HG02938 (cell line): ENCODE results near the gene TMEM156.
"Not testable (repeated sequence)": the region's sequence is repeated elsewhere in the genome, so short reads cannot be mapped to it uniquely, and the experiment has no call there.

Source experiments
- ATAC-seq: cut with Tn5 transposase; IDR thresholded peaks from one replicate; pipeline ENCODE4 v1.9.1; 2021; ENCODE audit warnings: mild to moderate bottlenecking, moderate library complexity; ENCODE audit not compliant: unreplicated experiment

TMEM156 gene

DNA sequence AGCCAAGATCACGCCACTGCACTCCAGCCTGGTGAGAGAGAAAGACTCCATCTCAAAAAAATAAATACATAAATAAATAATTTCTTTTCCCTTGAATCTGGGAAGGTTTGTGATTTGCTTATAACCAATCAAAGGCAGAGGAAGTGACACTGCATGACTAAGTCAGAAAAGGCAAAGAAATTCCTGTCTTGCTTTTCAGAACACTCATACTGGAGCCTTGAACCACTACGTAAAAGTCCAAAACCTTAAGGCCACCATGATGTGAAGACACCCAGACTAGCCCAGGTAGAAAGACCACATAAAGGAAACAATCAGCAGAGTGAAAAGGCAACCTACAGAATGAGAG lies 36.6 kb downstream of the TMEM156 start:
- ATAC-seq: no peak

DNA sequence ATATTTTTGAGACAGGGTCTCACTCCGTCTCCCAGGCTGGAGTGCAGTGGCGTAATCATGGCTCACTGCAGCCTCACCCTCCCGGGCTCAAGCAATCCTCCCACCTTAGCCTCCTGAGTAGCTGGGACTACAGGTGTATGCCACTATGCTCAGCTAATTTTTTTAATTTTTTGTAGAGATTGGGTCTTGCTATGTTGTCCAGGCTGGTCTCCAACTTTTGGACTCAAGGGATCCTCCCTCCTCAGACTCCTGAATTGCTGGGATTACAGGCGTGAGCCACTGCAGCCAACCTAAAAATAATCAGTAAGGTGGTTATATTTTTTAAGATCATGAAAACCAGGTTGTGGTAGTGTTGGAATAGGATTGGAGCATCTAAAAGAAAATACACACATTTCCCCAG lies 38.1 kb downstream of the TMEM156 start:
- no peak for ATAC-seq

DNA sequence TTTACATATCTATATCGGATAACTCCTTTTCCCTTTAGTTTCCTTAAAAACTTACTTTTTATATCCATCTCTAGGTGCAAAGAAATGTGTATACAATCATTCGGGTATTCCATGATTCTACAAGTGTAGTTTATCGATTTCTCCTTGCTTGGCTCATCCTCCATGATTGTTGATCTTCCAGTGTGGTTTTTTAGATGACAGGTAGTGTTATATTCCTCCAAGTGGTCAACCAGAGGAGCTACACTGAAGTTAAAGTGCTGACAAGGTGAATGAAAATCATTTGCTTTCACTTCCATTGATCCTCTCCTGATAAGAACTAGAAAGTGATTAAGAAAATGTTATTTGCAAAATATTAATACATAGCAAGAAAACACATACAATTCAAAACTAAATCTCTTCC lies 38.5 kb downstream of the TMEM156 start:
- ATAC-seq: no peak

DNA sequence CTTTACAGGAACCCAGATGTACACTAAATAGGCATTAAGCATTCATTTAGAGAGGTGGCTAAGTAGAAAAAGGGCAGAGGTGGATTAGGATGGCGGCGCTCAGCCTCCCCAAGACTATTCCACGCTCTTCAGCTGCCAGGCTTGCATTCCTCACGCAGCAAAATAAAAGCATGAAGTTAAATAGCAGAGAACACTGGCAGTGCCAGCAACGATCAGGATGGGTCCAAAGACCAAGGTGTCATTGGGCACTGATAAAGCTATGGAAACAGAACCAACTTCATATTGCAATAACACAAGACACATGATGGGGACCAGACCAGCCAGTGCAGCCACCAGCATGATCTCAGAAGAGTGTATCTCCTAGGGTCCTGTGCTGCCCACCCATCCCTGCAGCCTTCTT lies 42.0 kb downstream of the TMEM156 start:
- no peak for ATAC-seq

DNA sequence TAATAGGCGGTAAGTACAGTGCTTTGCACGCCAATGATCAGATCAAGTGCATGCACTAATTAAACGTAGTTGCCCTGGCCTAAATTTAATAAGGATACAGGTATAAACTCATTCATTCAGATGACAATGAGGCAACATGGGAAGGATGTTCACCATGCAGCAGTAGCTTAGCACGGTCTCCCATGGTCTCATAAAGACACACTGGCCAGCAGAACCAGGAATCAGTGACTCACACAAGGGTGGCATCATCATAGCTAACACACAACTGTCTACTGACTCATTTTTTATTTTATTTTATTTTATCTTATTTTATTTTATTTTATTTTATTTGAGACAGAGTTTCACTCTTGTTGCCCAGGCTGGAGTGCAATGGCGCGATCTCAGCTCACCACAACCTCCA lies 42.7 kb downstream of the TMEM156 start:
- ATAC-seq: no peak

DNA sequence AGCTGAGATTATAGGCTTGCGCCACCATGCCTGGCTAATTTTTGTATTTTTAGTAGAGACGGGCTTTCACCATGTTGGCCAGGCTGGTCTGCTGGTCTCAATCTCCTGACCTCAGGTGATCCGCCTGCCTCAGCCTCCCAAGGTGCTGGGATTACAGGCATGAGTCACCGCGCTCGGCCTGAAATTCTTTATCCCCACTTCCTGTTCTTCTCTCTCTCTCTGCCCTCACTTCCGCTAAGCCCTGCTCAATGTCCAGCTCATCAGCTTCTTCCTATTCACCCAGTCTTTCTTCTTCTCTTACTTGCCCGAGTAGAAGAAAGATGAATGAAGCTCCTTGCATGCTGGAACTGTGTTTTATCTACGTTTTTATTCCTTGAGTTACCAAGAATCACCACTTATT lies 43.9 kb downstream of the TMEM156 start:
- not testable (repeated sequence) for ATAC-seq

DNA sequence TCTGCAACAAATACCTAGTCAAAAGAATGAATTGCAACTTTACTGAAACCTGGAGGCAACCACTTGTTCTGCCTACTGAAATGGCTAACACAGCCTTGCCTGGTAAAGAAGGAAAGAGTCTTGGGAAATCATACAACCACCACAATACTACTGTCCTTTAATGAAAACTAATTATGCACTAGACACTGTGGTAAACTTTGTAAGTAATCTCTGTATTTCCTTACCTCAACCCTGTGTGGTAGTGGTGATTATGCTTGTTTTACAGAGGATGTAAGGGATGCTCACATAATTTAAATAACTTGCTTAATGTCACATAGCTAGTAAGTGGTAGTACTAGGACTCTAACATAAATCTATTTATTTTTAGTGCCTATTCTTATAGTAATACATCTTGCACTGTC lies 44.7 kb downstream of the TMEM156 start:
- no peak for ATAC-seq

DNA sequence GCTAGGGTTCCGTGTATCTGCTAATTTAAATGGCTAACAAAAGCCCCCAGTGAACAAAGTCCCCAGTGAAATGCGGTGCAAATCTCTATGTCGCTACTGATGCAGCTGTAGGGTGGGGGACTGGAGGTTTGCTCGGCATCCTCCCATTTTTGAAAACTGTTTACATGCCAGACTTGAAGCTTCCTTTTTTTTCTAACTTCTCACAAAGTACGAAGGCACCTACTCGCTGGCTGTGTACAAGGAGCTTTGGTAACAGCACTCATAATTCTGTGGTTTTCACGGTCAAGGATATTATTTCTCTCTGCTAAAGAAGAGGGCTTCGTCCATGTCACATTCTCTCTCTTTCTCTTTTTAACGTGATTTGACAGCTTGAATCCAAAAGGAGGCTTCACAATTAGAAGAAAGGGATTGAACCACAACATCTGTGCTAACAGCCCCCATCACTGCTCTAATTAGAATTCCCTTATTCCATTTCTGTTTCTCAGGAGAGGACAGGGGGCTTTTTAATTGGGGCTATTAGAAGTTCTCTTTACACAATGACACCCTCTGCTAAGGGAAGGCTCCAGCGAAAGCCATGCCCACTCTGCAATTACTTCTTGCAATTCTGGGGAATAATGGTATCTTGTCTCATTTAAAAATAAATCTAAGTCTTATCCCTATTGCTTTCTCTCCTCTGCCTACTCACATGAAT lies 46.7 kb downstream of the TMEM156 start:
- no peak for ATAC-seq

DNA sequence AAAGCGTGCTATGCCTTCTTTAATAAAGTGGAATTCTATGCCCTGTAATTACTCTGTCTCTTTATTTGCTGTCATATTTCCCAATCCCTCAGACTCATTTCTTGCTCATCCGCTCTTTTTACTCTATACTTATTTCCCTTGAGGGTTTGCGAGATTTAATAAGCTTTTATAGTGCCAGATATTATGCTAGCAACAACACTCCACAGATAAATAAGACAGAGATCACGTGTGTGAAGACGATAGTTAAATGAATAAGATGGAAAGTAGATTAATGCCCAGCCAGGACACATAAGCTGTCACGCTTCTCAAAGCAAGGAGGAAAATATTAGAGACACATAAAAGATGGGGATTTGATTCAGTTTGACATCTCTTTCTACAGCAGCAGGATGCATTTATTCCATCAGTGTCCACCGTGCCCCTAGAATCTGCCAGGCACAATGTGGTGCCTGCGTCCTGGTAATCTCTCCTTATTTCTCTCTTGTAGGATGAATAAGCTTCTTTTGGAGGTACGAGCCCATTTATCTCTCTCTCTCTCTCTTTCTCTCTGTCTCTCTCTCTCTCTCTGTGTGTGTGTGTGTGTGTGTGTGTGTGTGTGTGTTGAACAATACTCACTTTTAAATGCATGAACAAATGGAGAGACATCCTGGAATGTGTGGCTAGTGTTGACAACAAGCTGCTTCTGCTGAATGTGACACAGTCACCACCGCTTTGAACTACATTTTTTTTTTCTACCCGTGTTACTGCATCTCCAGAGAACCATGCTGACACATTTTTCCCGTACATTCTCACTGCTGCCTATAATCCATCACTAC lies 48.2 kb downstream of the TMEM156 start:
- ATAC-seq: no peak

DNA sequence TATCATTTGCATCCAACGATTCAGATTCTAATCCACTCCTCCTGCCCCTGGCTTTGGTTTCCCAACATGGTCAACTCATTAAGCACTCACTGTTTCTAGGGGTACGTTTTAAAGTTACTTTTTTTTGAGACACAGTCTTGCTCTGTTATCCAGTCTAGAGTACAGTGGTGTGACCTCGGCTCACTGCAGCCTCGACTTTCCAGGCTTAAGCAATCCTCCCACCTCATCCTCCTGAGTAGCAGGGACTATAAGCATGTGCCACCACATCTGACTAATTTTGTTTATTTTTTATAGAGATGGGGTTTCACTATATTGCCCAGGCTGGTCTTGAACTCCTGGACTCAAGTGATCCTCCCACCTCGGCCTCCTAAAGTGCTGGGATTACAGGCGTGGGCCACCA lies 48.9 kb downstream of the TMEM156 start:
- no peak for ATAC-seq

DNA sequence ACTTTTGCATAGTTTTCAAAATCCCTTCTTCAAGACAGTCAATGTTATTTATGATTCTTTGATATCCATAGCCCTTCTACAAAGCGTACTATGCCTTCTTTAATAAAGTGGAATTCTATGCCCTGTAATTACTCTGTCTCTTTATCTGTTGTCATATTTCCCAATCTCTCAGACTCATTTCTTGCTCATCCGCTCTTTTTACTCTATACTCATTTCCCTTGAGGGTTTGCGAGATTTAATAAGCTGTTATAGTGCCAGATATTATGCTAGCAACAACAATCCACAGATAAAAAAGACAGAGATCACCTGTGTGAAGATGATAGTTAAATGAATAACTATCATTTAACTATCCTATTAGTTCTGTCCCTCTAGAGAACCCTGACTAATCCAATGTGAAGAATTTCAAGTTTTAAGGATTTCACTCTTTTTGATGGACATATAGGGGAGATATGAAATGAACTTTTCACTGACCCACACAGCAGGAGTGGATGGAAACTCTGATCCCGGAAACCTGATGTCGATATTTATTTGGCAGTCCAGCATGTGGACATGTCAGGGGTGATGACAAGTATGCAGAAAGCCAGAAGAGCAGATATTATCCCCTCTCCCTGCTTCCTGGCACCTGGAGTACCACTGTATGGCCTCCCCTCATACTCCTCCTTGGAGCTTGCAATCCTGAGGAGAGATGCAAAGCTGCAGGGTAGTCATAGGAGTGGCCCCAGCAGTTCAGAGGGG lies 49.7 kb downstream of the TMEM156 start:
- no peak for ATAC-seq

DNA sequence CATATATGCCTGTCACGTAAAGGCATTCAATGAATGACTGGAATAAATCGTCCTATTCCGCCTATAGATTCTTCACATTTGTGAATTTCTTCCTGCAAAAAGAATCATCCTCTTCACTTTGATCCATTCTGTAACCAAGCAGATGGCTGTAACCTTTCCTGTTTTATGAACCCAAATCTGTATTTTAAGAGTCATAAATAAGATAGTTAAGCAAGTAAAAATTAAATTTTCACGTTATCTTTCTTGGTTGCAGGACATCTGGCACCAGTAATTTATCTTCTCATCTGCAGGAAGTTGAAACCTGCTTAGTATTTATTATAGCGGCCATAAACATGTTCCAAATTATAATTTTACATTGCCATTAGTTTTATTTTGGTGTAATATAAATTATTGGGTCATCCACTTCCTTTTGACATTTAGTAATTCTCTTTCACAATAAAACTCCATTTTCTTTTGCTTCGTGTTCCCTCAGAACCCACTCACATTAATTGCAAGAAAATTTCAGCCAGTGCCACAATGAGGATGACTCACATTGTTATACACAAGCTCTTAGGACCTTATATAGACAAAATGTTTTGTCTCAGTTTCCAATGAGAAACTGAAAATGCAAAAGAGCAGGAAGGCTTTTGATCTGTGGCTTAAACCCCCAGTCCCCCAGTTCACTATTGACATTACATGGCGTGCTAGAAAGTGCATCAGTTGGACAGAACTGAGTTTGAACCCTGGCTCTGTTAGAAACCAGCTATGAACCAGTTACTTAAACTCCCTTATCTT lies 51.1 kb downstream of the TMEM156 start:
- no peak for ATAC-seq

DNA sequence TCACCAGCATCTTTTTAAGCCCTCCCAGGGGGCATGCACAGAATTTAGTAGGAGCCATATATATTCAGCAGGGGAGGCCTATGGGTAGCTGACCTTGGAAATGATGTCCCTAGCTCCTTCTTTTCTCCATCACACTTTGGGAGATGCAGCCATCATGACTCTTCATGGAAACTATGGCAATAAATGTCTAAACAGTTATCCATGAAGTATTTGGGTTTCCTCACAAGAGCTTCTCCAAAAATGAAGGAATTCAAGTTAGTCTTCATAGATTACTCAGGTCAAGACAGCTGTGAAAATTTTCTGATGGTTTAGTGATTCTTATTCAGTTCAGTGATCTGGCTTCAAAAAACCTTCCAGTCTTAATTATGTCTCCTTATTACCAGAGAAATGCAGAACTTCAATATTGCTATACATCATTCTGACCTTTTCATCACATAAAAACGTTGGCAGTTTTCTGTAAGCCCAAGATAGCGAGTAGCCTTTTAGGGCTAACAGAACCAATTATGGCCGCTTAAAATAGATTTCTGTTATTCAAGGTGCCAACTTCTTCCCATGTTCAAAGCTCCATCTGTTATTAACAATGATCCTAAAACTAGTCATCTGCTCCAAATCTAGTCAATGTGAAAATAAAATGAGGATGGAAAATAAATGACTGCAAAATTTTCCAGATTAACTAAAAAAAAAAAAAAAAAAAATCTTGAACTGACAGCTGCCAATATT lies 52.5 kb downstream of the TMEM156 start:
- ATAC-seq: no peak

DNA sequence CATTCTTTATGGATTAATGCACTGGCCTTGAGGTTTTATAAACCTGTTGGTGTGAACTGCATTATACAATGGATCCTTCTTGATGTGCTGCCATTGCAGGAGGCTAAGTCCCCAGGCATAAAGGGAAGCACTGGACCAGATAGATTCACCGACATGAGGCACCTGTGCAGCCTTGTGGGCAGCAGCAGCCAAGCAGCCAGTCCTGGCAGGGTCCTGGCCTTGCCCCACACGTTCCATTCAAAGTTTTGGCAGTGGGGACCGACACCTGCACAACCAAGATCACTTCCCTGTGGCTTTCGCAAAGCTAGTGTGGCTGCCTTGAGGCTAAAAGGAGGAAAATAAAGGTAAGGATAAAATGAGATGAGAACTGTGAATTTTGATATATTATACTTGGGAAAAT lies 53.1 kb downstream of the TMEM156 start:
- ATAC-seq: no peak

DNA sequence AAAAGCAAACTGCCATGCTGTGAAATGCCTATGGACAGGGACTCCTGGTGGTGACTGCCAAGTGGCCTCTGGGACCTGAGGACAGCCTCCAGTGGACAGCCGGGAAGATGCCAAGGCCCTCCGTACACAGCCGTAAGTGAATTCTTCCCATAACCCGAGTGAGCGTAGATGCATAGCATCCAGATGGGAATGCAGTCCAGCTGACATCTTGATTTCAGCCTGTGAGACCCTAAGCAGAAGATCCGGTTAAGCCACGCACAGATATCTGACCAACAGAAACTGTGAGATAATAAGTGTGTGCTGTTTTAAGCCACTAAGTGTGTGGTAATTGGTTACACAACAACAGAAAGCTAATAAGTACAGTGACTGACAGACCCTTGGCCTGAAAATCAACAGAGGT lies 55.9 kb downstream of the TMEM156 start:
- no peak for ATAC-seq

DNA sequence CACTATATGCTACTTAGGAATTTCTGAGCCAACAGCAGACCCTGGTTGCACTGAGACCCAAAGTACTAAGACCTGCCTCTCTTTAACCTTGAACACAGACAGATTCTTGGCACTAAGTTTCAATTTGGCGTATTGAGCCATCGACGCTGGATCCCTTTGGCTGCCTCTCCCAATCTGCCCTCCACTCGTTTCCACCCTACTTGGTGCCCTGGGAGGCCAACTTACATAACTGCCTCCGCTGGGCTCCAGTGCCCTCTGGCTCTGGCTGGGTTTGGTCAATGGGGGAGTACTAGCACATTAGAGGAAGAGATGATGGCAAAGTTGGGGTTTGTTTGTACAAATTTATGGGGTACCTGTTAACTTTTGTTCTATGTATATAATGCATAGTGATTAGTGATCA lies 63.5 kb downstream of the TMEM156 start:
- ATAC-seq: no peak

DNA sequence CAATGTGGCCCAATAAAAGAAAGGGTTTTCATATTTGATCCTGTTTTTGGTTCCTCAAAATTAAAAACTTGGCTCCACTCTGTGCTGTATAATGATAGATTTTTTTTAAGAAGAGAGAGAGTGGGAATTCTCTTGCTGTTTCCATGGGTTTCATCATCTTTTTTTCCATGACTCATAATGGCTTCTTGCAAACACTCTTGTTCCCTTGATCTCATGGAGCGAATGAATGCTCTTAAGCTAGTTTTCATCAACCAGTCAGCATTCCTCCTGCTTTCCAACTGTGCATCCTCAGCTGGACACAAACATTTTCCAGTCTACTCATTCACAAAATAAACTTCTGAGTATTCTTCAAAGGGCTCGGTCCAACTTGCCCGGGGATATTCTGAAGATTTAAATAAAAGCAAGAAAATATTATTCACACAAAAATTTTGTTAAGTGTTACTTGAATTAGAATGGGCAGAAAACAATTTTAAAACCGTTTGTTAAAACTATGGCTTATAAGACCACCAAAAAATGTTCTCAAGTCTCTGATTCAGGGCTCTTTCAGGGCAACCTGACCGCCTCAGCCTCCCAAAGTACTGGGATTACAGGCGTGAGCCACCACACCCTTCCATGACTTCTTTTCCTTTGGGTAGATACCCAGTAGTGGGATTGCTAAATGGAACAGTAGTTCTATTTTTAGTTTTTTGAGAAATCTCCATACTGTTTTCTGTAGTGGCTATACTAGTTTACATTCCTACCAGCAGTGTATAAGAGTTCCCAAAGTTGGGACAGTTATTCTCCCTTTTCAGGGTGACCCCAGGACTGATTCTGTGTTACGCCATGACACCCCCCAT lies 64.7 kb downstream of the TMEM156 start:
- no peak for ATAC-seq

DNA sequence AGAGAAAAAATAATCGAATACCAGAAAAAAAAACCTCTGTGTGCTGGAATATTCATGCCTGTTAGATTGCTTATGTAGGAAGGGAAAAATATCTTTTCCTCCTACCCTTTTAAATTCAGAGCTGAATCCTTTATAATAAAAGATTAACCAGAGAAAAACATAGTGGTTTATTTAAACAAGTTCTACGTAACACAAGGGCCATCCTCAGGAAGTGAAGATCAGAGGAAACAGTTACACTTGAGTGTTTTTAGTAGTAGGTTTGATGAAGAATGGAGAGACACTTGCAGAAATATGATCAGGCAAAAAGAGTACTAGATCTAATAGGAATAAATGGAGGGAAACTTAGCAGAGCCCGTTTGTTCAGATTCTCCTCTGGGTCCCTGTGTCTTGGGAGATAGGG lies 66.3 kb downstream of the TMEM156 start:
- ATAC-seq: no peak

DNA sequence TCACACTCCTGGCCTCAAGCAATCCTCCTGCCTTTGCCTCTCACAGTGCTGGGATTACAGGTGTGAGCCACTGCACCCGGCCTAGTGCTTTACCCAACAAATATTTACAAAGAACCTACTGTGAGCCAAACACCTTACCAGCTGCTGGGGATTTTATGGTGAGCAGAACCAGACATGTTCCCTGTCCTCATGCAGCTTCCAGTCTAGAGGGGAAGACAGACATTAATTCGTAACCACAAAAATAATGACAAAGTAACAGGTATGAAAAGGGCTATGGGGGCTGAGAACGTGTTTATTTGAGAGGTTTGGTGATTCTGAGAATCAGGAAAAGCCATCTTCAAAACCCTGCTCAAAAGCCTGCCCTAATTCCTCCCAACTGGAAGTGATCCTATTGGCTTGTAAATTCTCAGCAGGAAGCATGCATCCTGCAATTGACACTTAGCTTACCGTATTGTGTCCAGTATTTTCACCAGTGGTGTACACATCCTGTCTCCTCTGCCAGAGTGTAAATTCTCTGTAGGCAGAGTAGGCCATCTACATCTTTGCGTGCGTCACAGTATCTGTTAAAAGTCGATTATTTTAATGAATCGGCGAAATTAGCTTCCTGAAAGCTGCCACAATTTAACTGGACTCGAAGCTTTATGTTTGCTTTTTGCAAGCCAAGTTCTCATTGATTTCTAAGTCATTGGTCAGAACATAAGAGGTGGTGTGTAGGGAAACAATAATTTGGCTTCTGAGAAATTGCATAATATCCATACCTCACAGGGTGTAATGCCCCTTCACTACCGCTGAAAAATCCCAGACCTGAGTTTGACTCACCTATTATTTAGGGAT lies 67.0 kb downstream of the TMEM156 start:
- ATAC-seq: no peak
